ENCODE measurements around the gene PLXNA4. TPM values are rescaled to one million over a fixed set of nuclear protein-coding genes. Genes with fewer than 3 reads are reported as not detected.

The PLXNA4 gene
- total and polyA plus RNA-seq, 4 donors = 0.04 to 1.1 (median 0.41) TPM

- H3K27ac ChIP-seq (ENCODE audit: low read depth in 1 of 2, low read length in 2 of 2) = no peak overlapping the region
Measured at GRCh38 chr7:132565885-132566284, 10.4 kb downstream of the PLXNA4 start.

GRCh38 chr7:132565441-132565840 lies 10.8 kb downstream of the PLXNA4 start:
- TF ChIP-seq JUND (IDR thresholded peaks at IDR 0.05) (no peak), RAD21 (IDR thresholded peaks at IDR 0.05) (no peak), ATF3 (IDR thresholded peaks at IDR 0.05) (no peak), RXRA (IDR thresholded peaks at IDR 0.05) (no peak), FOXA1 (IDR thresholded peaks at IDR 0.05) (no peak), FOXA2 (IDR thresholded peaks at IDR 0.05) (no peak), HNF4G (IDR thresholded peaks at IDR 0.05) (no peak), REST (IDR thresholded peaks at IDR 0.05) (no peak), YY1 (IDR thresholded peaks at IDR 0.05) (no peak), EGR1 (IDR thresholded peaks at IDR 0.05; ENCODE audit: low read depth in 2 of 2) (no peak), HNF4A (conservative IDR thresholded peaks at IDR 0.05) (no peak), TAF1 (conservative IDR thresholded peaks at IDR 0.05) (no peak), CTCF (IDR thresholded peaks at IDR 0.05; ENCODE audit: low read depth, low read length, missing input control) (no peak), SP1 (IDR thresholded peaks at IDR 0.05) (no peak), ZBTB33 (IDR thresholded peaks at IDR 0.05) (no peak), MAX (IDR thresholded peaks at IDR 0.05) (no peak), NR2F2 (IDR thresholded peaks at IDR 0.05) (no peak), GABPA (IDR thresholded peaks at IDR 0.05 in 1 of 2, conservative IDR thresholded peaks at IDR 0.05 in 1 of 2) (no peak)
- Histone ChIP-seq H3K9me3 (ENCODE audit: control insufficient read depth in 4 of 4, low read length in 3 of 4) (no peaks in the 10 kb centered on the region), H3K27ac (ENCODE audit: low read depth in 1 of 2, low read length in 2 of 2) (no peak overlapping the region), H3K4me1 (ENCODE audit: control insufficient read depth in 4 of 4, insufficient read depth in 4 of 4, low read length in 3 of 4) (peaks cover 0 to 5% (median 0%) of the 10 kb centered on the region in 4 donors), H3K4me3 (ENCODE audit: low read depth in 1 of 3, low read length in 3 of 3) (no peak overlapping the region), H3K36me3 (ENCODE audit: control insufficient read depth in 4 of 4, insufficient read depth in 3 of 4, low read depth in 1 of 4, low read length in 3 of 4) (no peaks in the 10 kb centered on the region), H3K9ac (ENCODE audit: low read depth in 1 of 2, low read length in 2 of 2) (no peak overlapping the region), H3K27me3 (ENCODE audit: control insufficient read depth in 4 of 4, insufficient read depth in 4 of 4, low read length in 3 of 4) (peaks cover 0 to 2% (median 0%) of the 10 kb centered on the region in 4 donors)
- WGBS = 88% methylated on average over 5 of the region's 5 CpGs
- no peak for DNase-seq (ENCODE audit: low spot score)

More at GRCh38 chr7:132565885-132566284, 10.4 kb downstream of the PLXNA4 start:
- WGBS = 81% methylated on average over 5 of the region's 5 CpGs
- Histone ChIP-seq H3K9ac (ENCODE audit: low read depth in 1 of 2, low read length in 2 of 2) (no peak overlapping the region), H3K9me3 (ENCODE audit: control insufficient read depth in 4 of 4, low read length in 3 of 4) (no peaks in the 10 kb centered on the region), H3K27me3 (ENCODE audit: control insufficient read depth in 4 of 4, insufficient read depth in 4 of 4, low read length in 3 of 4) (peaks cover 0 to 2% (median 0%) of the 10 kb centered on the region in 4 donors), H3K36me3 (ENCODE audit: control insufficient read depth in 4 of 4, insufficient read depth in 3 of 4, low read depth in 1 of 4, low read length in 3 of 4) (no peaks in the 10 kb centered on the region), H3K4me1 (ENCODE audit: control insufficient read depth in 4 of 4, insufficient read depth in 4 of 4, low read length in 3 of 4) (peaks cover 0 to 5% (median 0%) of the 10 kb centered on the region in 4 donors), H3K4me3 (ENCODE audit: low read depth in 1 of 3, low read length in 3 of 3) (no peak overlapping the region)
- no peak for TF ChIP-seq SP1 (IDR thresholded peaks at IDR 0.05)
- TF ChIP-seq EGR1 (IDR thresholded peaks at IDR 0.05; ENCODE audit: low read depth in 2 of 2) = no peak
- no peak for TF ChIP-seq ZBTB33 (IDR thresholded peaks at IDR 0.05)
- no peak for DNase-seq (ENCODE audit: low spot score)
